Measurements from ENCODE around the gene MRPL54.

DNA sequence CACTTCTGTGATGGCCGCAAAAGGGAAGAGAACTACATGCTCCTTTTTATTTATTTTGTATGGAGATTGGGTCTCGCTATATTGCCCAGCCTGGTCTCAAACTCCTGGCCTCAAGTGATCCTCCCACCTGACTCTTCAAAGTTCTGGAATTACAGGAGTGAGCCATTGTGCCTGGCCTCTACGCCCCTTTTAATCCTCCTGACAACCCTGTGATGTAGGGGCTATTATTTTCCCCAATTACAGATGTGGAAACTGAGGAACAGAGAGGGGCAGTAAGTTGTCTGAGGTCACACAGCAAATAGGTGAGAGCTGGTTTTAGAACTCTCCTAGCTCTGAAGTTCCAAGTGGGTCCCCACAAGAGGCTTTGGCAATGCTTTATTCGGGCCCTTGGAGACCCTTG, 42.6 kb upstream of the MRPL54 start:
- TF ChIP-seq CTCF (conservative IDR thresholded peaks at IDR 0.05; ENCODE audit: low read length), result no peak
- TF ChIP-seq EZH2phosphoT487 (IDR thresholded peaks at IDR 0.05; ENCODE audit: borderline replicate concordance), result no peak

Data from Loucy (cell line).